ENCODE data around the gene MRPL37. TPM values are rescaled to one million over a fixed set of nuclear protein-coding genes. Genes with fewer than 3 reads are reported as not detected.

MRPL37 gene
- total RNA-seq, 5 donors from 2014 or later (not counting 1 experiment from before 2014, with no cell fraction given), result 27.4 to 45.7 (median 40.6) TPM

DNA sequence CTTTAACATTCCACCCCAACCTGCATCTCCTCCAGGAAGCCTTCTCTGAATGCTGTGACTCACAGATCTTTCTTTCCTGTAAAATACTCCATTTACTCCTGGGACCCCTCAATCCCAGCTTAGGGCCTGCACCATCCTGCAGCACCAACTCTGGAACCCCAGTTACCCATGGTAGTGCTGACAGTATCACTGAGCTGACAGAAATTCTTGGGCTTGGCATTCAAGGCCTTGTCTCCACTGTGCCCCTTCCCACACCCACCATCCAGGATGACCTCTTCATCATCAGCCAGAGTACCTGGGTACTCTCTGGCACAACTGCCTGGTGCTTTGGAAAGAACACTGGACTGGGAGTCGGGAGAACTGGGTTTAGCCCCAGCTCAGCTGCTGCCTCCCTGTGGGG lies 8.4 kb upstream of the MRPL37 start:
- no peaks in the 10 kb centered on the region for H3K4me1 ChIP-seq (ENCODE audit: control insufficient read depth in 1 of 2, extremely low read depth in 1 of 2, insufficient read depth in 2 of 2, low read length in 2 of 2)
- no peaks in the 10 kb centered on the region for H3K27me3 Mint-ChIP-seq
- 86% methylated on average over 1 of the region's 1 CpG for WGBS (ENCODE audit: insufficient coverage)
- H3K4me3 ChIP-seq (ENCODE audit: control insufficient read depth in 1 of 2, extremely low read depth in 1 of 2, low read length in 1 of 2), result no peak overlapping the region
- ATAC-seq (replicated peaks in 1 of 4), result no peak
- peaks cover 0 to 38% of the 10 kb centered on the region in 2 donors for H3K36me3 ChIP-seq (ENCODE audit: control insufficient read depth in 2 of 2, extremely low read depth in 1 of 2, insufficient read depth in 1 of 2, low read length in 1 of 2)
- no peak for DNase-seq
- no peak overlapping the region for H3K27ac Mint-ChIP-seq
- no peaks in the 10 kb centered on the region for H3K4me1 Mint-ChIP-seq
- no peak overlapping the region for H3K4me3 Mint-ChIP-seq
- H3K9me3 Mint-ChIP-seq, result no peaks in the 10 kb centered on the region
- POLR2A ChIA-PET, result no interaction called here
- CTCF ChIA-PET, result no interaction called here
- H3K9me3 ChIP-seq, result no peaks in the 10 kb centered on the region
- no peaks in the 10 kb centered on the region for H3K27me3 ChIP-seq (replicated peaks in 1 of 2; ENCODE audit: control insufficient read depth in 2 of 2, extremely low read depth in 1 of 2, insufficient read depth in 2 of 2, low read length in 1 of 2)
- no peak overlapping the region for H3K27ac ChIP-seq (ENCODE audit: low read length)
- peaks cover 49% of the 10 kb centered on the region for H3K36me3 Mint-ChIP-seq

DNA sequence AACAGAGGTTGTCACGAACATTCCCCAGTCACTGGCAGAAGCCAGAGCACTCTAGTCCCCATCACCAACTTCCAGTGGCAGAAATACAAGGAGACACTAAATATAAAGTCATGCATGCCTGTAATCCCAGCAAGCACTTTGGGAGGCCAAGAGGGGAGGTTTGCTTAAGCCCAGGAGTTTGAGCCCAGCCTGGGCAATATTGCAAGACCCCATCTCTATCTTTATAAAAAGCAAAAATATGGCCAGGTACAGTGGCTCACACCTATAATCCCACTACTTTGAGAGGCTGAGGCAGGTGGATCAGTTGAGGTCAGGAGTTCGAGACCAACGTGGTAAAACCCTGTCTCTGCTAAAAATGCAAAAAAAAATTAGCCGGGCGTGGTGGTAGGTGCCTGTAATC lies 6.5 kb upstream of the MRPL37 start:
- Histone ChIP-seq H3K4me1 (ENCODE audit: control insufficient read depth in 1 of 2, extremely low read depth in 1 of 2, insufficient read depth in 2 of 2, low read length in 2 of 2) (no peaks in the 10 kb centered on the region), H3K9me3 (no peaks in the 10 kb centered on the region), H3K27ac (ENCODE audit: low read length) (no peak overlapping the region), H3K27me3 (replicated peaks in 1 of 2; ENCODE audit: control insufficient read depth in 2 of 2, extremely low read depth in 1 of 2, insufficient read depth in 2 of 2, low read length in 1 of 2) (no peaks in the 10 kb centered on the region), H3K36me3 (ENCODE audit: control insufficient read depth in 2 of 2, extremely low read depth in 1 of 2, insufficient read depth in 1 of 2, low read length in 1 of 2) (peaks cover 0 to 36% of the 10 kb centered on the region in 2 donors), H3K4me3 (ENCODE audit: control insufficient read depth in 1 of 2, extremely low read depth in 1 of 2, low read length in 1 of 2) (no peak overlapping the region)
- no peak for DNase-seq
- Mint-ChIP-seq H3K4me1 (no peaks in the 10 kb centered on the region), H3K9me3 (no peaks in the 10 kb centered on the region), H3K27ac (no peak overlapping the region), H3K36me3 (peaks cover 33% of the 10 kb centered on the region), H3K4me3 (no peak overlapping the region), H3K27me3 (no peaks in the 10 kb centered on the region)
- ATAC-seq (replicated peaks in 1 of 4), result no peak
- WGBS (ENCODE audit: insufficient coverage), result no CpG with 5 or more reads among the region's 5 CpGs
- ChIA-PET POLR2A (no interaction called here), CTCF (no interaction called here)

DNA sequence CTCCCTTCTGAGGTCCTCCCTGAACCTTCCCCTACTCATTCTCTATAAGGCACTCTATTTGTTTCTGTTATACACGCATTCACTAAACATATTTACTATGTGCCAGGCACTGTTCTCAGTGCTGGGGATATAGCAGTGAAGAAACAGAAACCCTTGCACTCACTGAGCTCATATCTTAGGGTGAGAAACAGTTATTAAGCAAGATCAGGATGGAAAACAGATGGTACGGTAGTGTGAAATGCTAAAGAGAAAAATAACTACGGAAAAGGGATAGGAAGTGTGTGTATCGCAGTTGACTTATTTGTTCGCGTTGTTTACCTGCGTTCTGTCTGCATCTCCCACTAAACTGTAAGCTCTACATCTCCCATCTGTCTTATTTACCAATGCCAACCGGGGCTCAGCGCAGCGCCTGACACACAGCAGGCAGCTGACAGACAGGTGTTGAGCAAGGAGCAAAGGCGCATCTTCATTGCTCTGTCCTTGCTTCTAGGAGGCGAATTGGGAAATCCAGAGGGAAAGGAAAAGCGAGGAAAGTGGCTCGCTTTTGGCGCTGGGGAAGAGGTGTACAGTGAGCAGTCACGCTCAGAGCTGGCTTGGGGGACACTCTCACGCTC lies 709 bp upstream of the MRPL37 start:
- 1% methylated on average over 8 of the region's 17 CpGs for WGBS (ENCODE audit: insufficient coverage)
- no peaks in the 10 kb centered on the region for H3K9me3 ChIP-seq
- DNase-seq (peak in 1 of 35 experiments; percentile 26), ATAC-seq (replicated peaks in 1 of 4) (peak in 1 of 4 experiments; percentile 3)
- Mint-ChIP-seq H3K4me1 (peaks cover 28 to 39% (median 37%) of the 10 kb centered on the region in 3 donors), H3K36me3 (peaks cover 9% of the 10 kb centered on the region), H3K27ac (peak overlapping the region; percentile 56 to 91), H3K27me3 (no peaks in the 10 kb centered on the region), H3K4me3 (peak overlapping the region; percentile 88 to 92 (median 90)), H3K9me3 (no peaks in the 10 kb centered on the region)
- POLR2A ChIA-PET, result interaction anchor here (0.5 to 0.6 kb wide), 2 partner anchors 146 to 157 kb away, joined by 3 read pairs; partner anchors contain the start of gene TMEM59 (in 1 of the 2)
- peak overlapping the region; percentile 79 to 97 for H3K4me3 ChIP-seq (ENCODE audit: control insufficient read depth in 1 of 2, extremely low read depth in 1 of 2, low read length in 1 of 2)
- no peaks in the 10 kb centered on the region for H3K27me3 ChIP-seq (replicated peaks in 1 of 2; ENCODE audit: control insufficient read depth in 2 of 2, extremely low read depth in 1 of 2, insufficient read depth in 2 of 2, low read length in 1 of 2)
- peaks cover 0 to 19% of the 10 kb centered on the region in 2 donors for H3K36me3 ChIP-seq (ENCODE audit: control insufficient read depth in 2 of 2, extremely low read depth in 1 of 2, insufficient read depth in 1 of 2, low read length in 1 of 2)
- H3K27ac ChIP-seq (ENCODE audit: low read length), result no peak overlapping the region
- peaks cover 9 to 21% of the 10 kb centered on the region in 2 experiments for H3K4me1 ChIP-seq (ENCODE audit: control insufficient read depth in 1 of 2, extremely low read depth in 1 of 2, insufficient read depth in 2 of 2, low read length in 2 of 2)
- CTCF ChIA-PET, result interaction anchor here in 1 of 2 donors (0.6 to 1.8 kb wide), 3 partner anchors 21 to 569 kb away, joined by 3 to 6 read pairs (median 3); no protein-coding TSS in a partner anchor

DNA sequence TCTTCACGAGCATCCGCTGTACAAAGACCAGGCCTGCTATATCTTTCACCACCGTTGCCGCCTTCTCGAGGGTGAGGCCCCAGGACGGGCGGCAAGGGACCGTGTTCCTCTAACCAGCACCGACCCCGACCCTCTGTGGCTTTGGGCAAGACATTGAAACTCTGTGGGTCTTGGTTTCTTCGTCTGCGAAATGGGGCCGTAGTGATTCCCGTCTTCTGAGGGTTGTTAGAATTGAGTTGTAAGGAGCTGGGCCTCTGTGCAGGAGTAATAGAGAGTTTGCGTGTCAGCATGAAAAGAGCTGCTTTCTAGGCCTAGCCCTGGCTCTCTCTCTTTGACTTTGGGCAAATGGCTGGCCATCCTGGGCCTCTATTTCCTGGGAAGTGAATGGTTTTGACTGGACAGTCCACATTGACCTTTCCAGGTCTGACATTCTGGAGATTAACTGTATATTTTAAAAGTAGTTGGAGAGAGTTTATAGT lies 591 bp downstream of the MRPL37 start:
- Mint-ChIP-seq H3K36me3 (peaks cover 11% of the 10 kb centered on the region), H3K4me1 (peaks cover 36 to 41% (median 39%) of the 10 kb centered on the region in 3 donors), H3K4me3 (peak overlapping the region; percentile 88 to 92 (median 90)), H3K27me3 (no peaks in the 10 kb centered on the region), H3K27ac (peak overlapping the region; percentile 72 to 91), H3K9me3 (no peaks in the 10 kb centered on the region)
- H3K9me3 ChIP-seq, result no peaks in the 10 kb centered on the region
- CTCF ChIA-PET, result interaction anchor here in 1 of 2 donors (0.6 to 1.0 kb wide), 3 partner anchors 13 to 241 kb away, joined by 3 to 11 read pairs (median 3); partner anchors contain the start of gene SSBP3
- peaks cover 9 to 21% of the 10 kb centered on the region in 2 experiments for H3K4me1 ChIP-seq (ENCODE audit: control insufficient read depth in 1 of 2, extremely low read depth in 1 of 2, insufficient read depth in 2 of 2, low read length in 2 of 2)
- H3K27ac ChIP-seq (ENCODE audit: low read length), result peak overlapping the region; percentile 8
- 2% methylated on average over 12 of the region's 15 CpGs for WGBS (ENCODE audit: insufficient coverage)
- POLR2A ChIA-PET, result interaction anchor here (0.6 kb wide), 2 partner anchors 286 to 289 kb away, joined by 3 read pairs; no protein-coding TSS in a partner anchor
- peak overlapping the region; percentile 79 to 97 for H3K4me3 ChIP-seq (ENCODE audit: control insufficient read depth in 1 of 2, extremely low read depth in 1 of 2, low read length in 1 of 2)
- ATAC-seq (replicated peaks in 1 of 4) (no peak), DNase-seq (peak in 4 of 35 experiments; percentile 1 to 11 (median 3))
- H3K36me3 ChIP-seq (ENCODE audit: control insufficient read depth in 2 of 2, extremely low read depth in 1 of 2, insufficient read depth in 1 of 2, low read length in 1 of 2), result peaks cover 0 to 18% of the 10 kb centered on the region in 2 donors
- no peaks in the 10 kb centered on the region for H3K27me3 ChIP-seq (replicated peaks in 1 of 2; ENCODE audit: control insufficient read depth in 2 of 2, extremely low read depth in 1 of 2, insufficient read depth in 2 of 2, low read length in 1 of 2)

DNA sequence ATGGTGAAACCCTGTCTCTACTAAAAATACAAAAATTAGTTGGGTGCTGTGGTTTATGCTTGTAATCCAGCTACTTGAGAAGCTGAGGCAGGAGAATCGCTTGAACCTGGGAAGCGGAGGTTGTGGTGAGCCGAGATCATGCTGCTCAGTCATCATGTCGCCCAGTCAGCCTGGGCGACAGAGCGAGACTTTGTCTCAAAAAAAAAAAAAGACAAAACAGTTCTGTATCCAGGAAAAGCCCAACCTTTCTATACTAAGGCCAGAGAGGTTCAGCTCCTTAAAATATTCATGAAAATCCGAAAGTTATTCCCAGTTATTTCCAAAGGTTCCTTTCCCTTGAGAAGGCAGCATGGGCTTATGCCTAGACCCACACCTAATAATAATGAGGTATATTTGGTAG lies 4.2 kb downstream of the MRPL37 start:
- peaks cover 7 to 38% of the 10 kb centered on the region in 2 donors for H3K36me3 ChIP-seq (ENCODE audit: control insufficient read depth in 2 of 2, extremely low read depth in 1 of 2, insufficient read depth in 1 of 2, low read length in 1 of 2)
- ChIA-PET CTCF (no interaction called here), POLR2A (no interaction called here)
- no peaks in the 10 kb centered on the region for H3K9me3 ChIP-seq
- no peaks in the 10 kb centered on the region for H3K27me3 Mint-ChIP-seq
- WGBS (ENCODE audit: insufficient coverage), result 100% methylated on average over 1 of the region's 7 CpGs
- H3K4me1 ChIP-seq (ENCODE audit: control insufficient read depth in 1 of 2, extremely low read depth in 1 of 2, insufficient read depth in 2 of 2, low read length in 2 of 2), result peaks cover 9 to 17% of the 10 kb centered on the region in 2 experiments
- H3K27ac ChIP-seq (ENCODE audit: low read length), result no peak overlapping the region
- no peaks in the 10 kb centered on the region for H3K27me3 ChIP-seq (replicated peaks in 1 of 2; ENCODE audit: control insufficient read depth in 2 of 2, extremely low read depth in 1 of 2, insufficient read depth in 2 of 2, low read length in 1 of 2)
- H3K36me3 Mint-ChIP-seq, result peaks cover 32% of the 10 kb centered on the region
- H3K9me3 Mint-ChIP-seq, result no peaks in the 10 kb centered on the region
- H3K4me3 ChIP-seq (ENCODE audit: control insufficient read depth in 1 of 2, extremely low read depth in 1 of 2, low read length in 1 of 2), result no peak overlapping the region
- peaks cover 34 to 40% (median 37%) of the 10 kb centered on the region in 3 donors for H3K4me1 Mint-ChIP-seq
- ATAC-seq (replicated peaks in 1 of 4), result no peak
- H3K4me3 Mint-ChIP-seq, result no peak overlapping the region
- no peak overlapping the region for H3K27ac Mint-ChIP-seq
- no peak for DNase-seq

DNA sequence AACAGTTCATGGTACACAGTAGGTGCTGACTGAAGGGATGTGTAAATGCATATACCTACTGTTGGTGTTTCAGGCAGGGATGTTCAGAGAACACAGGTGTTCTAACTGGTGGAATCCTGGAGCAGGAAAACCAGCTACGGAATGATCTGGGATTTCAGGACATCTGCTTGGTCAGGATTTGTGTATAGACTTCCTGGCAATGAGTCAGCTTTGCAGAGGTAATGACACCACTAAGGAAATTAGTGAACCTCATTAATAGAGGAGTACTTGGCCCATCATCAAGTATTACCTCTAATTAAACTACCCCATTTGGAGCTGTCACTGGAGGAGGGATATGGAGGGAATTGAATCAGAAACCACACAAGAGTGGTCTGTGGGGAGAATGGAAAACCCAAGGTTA lies 7.3 kb downstream of the MRPL37 start:
- no peak overlapping the region for H3K4me3 ChIP-seq (ENCODE audit: control insufficient read depth in 1 of 2, extremely low read depth in 1 of 2, low read length in 1 of 2)
- Mint-ChIP-seq H3K27ac (no peak overlapping the region), H3K4me1 (peaks cover 13 to 16% (median 15%) of the 10 kb centered on the region in 3 donors), H3K4me3 (no peak overlapping the region), H3K27me3 (no peaks in the 10 kb centered on the region), H3K9me3 (no peaks in the 10 kb centered on the region), H3K36me3 (peaks cover 57% of the 10 kb centered on the region)
- no peaks in the 10 kb centered on the region for H3K9me3 ChIP-seq
- POLR2A ChIA-PET, result no interaction called here
- H3K27me3 ChIP-seq (replicated peaks in 1 of 2; ENCODE audit: control insufficient read depth in 2 of 2, extremely low read depth in 1 of 2, insufficient read depth in 2 of 2, low read length in 1 of 2), result no peaks in the 10 kb centered on the region
- ATAC-seq (replicated peaks in 1 of 4) (no peak), DNase-seq (no peak)
- CTCF ChIA-PET, result no interaction called here
- H3K4me1 ChIP-seq (ENCODE audit: control insufficient read depth in 1 of 2, extremely low read depth in 1 of 2, insufficient read depth in 2 of 2, low read length in 2 of 2), result no peaks in the 10 kb centered on the region
- no peak overlapping the region for H3K27ac ChIP-seq (ENCODE audit: low read length)
- H3K36me3 ChIP-seq (ENCODE audit: control insufficient read depth in 2 of 2, extremely low read depth in 1 of 2, insufficient read depth in 1 of 2, low read length in 1 of 2), result peaks cover 7 to 64% of the 10 kb centered on the region in 2 donors
- WGBS (ENCODE audit: insufficient coverage), result no CpG with 5 or more reads among the region's 1 CpG
